Endothelial cell of umbilical vein (primary cell): ENCODE data around the gene USP36. TPM values are rescaled to one million over a fixed set of nuclear protein-coding genes. Genes with fewer than 3 reads are reported as not detected.

Experiments
- polyA plus RNA-seq, 4 experiments: library from polyadenylated mRNA; depleted of rRNA in 3 of 4; stranded (reverse) in 3 of 4; unstranded in 1 of 4; fragments of >200 nt; gene quantifications; 2 replicates each; pipeline versions ENCODE4 v1.2.1 to v1.2.3, GENCODE V29; 2011 to 2012; ENCODE audit warnings: missing spikeins in 1 of 4
- total RNA-seq: library from RNA; stranded (reverse); gene quantifications from 2 replicates; pipeline ENCODE4 v1.2.3, GENCODE V29; 2021

USP36 gene
- total and polyA plus RNA-seq, 2 donors (not counting 3 experiments of a cell fraction or from before 2014, with no cell fraction given) = 29.8 to 46.6 TPM

Other genes starting within 250 kb of the USP36 start
- 49.9 and 54.2 TPM in 2 replicates for gene CYTH1, start 58.5 kb downstream of the USP36 start, total RNA-seq
- 34.5 and 35.9 TPM in 2 replicates for gene CYTH1, start 58.5 kb downstream of the USP36 start, polyA plus RNA-seq
- 3.6 and 8.3 TPM in 2 replicates for gene CEP295NL, start 62.4 kb upstream of the USP36 start, total RNA-seq
- gene CEP295NL, start 62.4 kb upstream of the USP36 start, polyA plus RNA-seq = 0.10 and 0.13 TPM in 2 replicates
- gene TIMP2, start 84.6 kb upstream of the USP36 start, total RNA-seq = 280 and 318 TPM in 2 replicates
- 115 and 138 TPM in 2 replicates for gene TIMP2, start 84.6 kb upstream of the USP36 start, polyA plus RNA-seq
- gene LGALS3BP, start 139.1 kb upstream of the USP36 start, total RNA-seq = 0.76 and 1.3 TPM in 2 replicates
- 0.77 and 1.3 TPM in 2 replicates for gene LGALS3BP, start 139.1 kb upstream of the USP36 start, polyA plus RNA-seq
- gene CANT1, start 168.9 kb upstream of the USP36 start, total RNA-seq = 76.4 and 93.6 TPM in 2 replicates
- 85.0 and 95.4 TPM in 2 replicates for gene CANT1, start 168.9 kb upstream of the USP36 start, polyA plus RNA-seq
- 3.8 and 4.0 TPM in 2 replicates for gene C1QTNF1, start 183.4 kb upstream of the USP36 start, total RNA-seq
- gene C1QTNF1, start 183.4 kb upstream of the USP36 start, polyA plus RNA-seq = 2.5 and 3.1 TPM in 2 replicates
- gene ENGASE, start 234.0 kb upstream of the USP36 start, total RNA-seq = 20.8 and 27.2 TPM in 2 replicates
- gene ENGASE, start 234.0 kb upstream of the USP36 start, polyA plus RNA-seq = 10.5 and 13.7 TPM in 2 replicates